Endothelial cell (in vitro differentiated cells): ENCODE results near the gene TUBG1. TPM values are rescaled to one million over a fixed set of nuclear protein-coding genes. Genes with fewer than 3 reads are reported as not detected.
A peak's percentile ranks its signal among the peaks of the same experiment; 100 is the strongest.

ENCODE experiments used
- DNase-seq: peaks from one replicate; pipeline ENCODE4 v3.0.0; 2021; ENCODE audit warnings: low spot score
- H3K27ac Mint-ChIP-seq: one replicate; pipeline ENCODE4 v1.8.0; 2021; ENCODE audit warnings: mixed read lengths, inconsistent platforms; ENCODE audit not compliant: unreplicated experiment
- H3K27me3 Mint-ChIP-seq: one replicate; pipeline ENCODE4 v1.8.0; 2021; ENCODE audit warnings: mild to moderate bottlenecking, moderate library complexity, mixed read lengths, inconsistent platforms; ENCODE audit not compliant: unreplicated experiment
- H3K36me3 Mint-ChIP-seq: one replicate; pipeline ENCODE4 v1.8.0; 2021; ENCODE audit warnings: mild to moderate bottlenecking, low read depth, mixed read lengths, inconsistent platforms; ENCODE audit not compliant: unreplicated experiment
- H3K4me1 Mint-ChIP-seq: one replicate; pipeline ENCODE4 v1.8.0; 2021; ENCODE audit warnings: mild to moderate bottlenecking, mixed read lengths, inconsistent platforms; ENCODE audit not compliant: unreplicated experiment
- H3K4me3 Mint-ChIP-seq: one replicate; pipeline ENCODE4 v1.8.0; 2021; ENCODE audit warnings: mild to moderate bottlenecking, mixed read lengths, inconsistent platforms; ENCODE audit not compliant: unreplicated experiment
- H3K9me3 Mint-ChIP-seq: one replicate; pipeline ENCODE4 v1.8.0; 2021; ENCODE audit warnings: mixed read lengths, inconsistent platforms; ENCODE audit not compliant: unreplicated experiment
- total RNA-seq: library from RNA; stranded (reverse); fragmentation: NEBNext Ultra II Directional; extraction: Animal tissue kit (Norgen Biotek cat#: 25700); gene quantifications from one replicate; pipeline ENCODE4 v1.2.1, GENCODE V29; 2021; ENCODE audit not compliant: unreplicated experiment
- TF ChIP-seq, protein P1 (sequence below): fragments of 200-600 bp; sonication (generic); IDR thresholded peaks from one replicate; pipeline ENCODE4 v1.5.0; 2021; ENCODE audit warnings: antibody characterized with exemption; ENCODE audit not compliant: unreplicated experiment

TUBG1 gene
- total RNA-seq, 1 donor from 2014 or later: 54.5 TPM

DNA sequence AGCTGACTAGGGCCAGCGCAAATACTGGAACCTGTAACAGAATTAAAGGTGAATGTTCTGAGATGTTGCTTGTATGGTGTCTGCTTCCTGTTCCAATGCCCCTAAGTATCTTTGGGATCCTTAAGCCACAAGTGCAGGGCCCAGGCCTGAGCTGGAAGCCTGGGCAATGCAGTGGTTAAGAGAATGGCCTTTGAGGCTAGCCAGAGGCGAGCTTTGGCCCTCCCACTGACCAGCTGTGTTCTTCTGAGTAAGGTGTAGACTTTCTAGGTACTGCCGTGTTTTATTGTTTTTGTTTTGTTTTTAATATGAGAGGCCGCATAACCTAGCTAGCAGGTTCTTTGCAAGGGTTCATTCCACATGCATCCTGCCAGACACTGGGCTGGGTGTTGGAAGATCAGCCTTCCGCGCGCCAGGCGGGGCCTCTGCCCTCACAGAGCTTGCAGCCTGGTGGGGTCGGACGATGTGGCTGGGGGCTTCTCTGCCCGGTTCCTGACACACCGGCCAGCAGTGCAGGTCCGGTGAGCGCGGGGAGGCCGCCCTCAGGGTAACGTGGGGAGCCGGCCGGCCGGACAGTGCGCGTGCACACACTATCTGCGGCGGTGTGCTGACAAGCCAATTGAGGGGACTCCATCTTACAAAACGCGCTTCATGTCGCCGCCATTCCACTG lies 43.1 kb upstream of the TUBG1 start:
- TF ChIP-seq, protein P1, sequence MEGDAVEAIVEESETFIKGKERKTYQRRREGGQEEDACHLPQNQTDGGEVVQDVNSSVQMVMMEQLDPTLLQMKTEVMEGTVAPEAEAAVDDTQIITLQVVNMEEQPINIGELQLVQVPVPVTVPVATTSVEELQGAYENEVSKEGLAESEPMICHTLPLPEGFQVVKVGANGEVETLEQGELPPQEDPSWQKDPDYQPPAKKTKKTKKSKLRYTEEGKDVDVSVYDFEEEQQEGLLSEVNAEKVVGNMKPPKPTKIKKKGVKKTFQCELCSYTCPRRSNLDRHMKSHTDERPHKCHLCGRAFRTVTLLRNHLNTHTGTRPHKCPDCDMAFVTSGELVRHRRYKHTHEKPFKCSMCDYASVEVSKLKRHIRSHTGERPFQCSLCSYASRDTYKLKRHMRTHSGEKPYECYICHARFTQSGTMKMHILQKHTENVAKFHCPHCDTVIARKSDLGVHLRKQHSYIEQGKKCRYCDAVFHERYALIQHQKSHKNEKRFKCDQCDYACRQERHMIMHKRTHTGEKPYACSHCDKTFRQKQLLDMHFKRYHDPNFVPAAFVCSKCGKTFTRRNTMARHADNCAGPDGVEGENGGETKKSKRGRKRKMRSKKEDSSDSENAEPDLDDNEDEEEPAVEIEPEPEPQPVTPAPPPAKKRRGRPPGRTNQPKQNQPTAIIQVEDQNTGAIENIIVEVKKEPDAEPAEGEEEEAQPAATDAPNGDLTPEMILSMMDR: no peak
- Mint-ChIP-seq H3K27me3 (peaks cover 11% of the 10 kb centered on the region), H3K9me3 (no peaks in the 10 kb centered on the region), H3K4me3 (peak overlapping the region; percentile 96), H3K4me1 (peaks cover 28% of the 10 kb centered on the region), H3K27ac (peak overlapping the region; percentile 24), H3K36me3 (peaks cover 24% of the 10 kb centered on the region)
- DNase-seq: no peak

DNA sequence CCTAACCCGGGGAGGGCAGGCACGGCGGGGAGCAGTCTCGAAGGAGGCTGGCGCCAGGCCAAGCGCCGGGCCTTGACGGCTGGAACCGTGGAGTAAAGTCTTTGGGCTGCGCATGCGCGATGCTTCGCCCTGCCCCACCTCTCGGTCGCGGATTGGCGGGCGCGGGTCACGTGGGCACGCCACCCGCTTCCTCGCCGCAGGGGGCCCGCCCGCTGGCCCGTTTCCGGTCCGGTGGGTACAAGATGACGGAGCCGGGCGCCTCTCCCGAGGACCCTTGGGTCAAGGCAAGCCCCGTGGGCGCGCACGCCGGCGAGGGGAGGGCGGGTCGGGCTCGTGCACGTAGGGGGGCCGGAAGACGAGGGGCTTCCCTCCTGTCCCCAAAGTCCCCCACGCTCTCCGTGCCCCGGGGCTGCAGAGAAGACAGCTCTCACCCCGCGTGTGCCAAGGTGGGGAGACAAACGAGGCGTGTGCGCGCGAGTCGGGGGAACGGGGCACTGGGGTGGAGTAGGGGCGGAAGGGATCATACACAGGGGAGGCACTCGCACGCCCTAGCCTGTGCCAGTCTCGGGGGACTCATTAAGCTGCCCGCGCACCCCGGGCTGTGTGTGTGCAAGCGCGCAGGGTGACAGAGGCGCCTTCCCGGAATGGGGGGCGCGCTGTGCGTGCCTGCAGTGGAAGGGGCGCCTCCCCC lies 42.5 kb upstream of the TUBG1 start, which contains the start of gene MLX:
Gene MLX (plus strand): TSS at position 218 of the 691 bp plus-strand sequence. CDS start 25 bp downstream, at position 243.
- Mint-ChIP-seq H3K27ac (peak within 1 kb of the TSS; percentile 91), H3K36me3 (peaks cover 30% of the 10 kb centered on the region), H3K4me3 (peak within 1 kb of the TSS; percentile 96), H3K4me1 (peaks cover 25% of the 10 kb centered on the region), H3K27me3 (peaks cover 9% of the 10 kb centered on the region), H3K9me3 (no peaks in the 10 kb centered on the region)
- TF ChIP-seq, protein P1: no peak
- DNase-seq: peak; percentile 90

DNA sequence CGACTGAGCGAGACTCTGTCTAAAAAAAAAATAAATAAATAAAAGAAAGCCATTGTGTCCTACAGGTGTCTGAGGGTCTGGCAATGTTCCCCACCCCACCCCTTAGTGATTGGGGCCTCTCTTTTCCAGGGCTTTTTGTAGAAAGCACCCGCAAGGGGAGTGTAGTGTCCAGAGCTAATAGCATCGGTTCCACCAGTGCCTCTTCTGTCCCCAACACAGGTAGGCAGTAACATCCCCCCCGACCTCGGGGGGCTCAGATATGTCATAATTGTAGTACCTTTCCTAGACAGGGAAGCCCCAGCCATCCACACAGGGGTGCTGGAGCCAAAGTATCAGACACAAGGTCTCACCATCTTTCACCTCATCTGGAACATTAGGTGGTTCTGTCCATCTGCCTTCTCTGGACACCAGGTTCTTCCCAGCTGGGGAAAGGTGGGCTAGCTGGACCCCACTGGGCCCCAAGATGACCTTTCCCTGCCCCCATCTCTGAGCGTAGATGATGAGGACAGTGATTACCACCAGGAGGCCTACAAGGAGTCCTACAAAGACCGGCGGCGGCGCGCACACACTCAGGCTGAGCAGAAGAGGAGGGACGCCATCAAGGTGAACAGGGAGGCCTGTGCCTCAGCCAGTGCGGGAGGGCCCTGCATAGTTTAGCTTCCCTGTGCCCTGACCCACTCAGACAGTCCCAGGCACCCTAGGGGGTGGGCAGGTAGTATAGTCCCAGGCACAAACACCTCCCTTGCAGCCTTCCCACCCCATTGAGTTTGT lies 41.0 kb upstream of the TUBG1 start:
- H3K27ac Mint-ChIP-seq: no peak overlapping the region
- peaks cover 35% of the 10 kb centered on the region for H3K36me3 Mint-ChIP-seq

DNA sequence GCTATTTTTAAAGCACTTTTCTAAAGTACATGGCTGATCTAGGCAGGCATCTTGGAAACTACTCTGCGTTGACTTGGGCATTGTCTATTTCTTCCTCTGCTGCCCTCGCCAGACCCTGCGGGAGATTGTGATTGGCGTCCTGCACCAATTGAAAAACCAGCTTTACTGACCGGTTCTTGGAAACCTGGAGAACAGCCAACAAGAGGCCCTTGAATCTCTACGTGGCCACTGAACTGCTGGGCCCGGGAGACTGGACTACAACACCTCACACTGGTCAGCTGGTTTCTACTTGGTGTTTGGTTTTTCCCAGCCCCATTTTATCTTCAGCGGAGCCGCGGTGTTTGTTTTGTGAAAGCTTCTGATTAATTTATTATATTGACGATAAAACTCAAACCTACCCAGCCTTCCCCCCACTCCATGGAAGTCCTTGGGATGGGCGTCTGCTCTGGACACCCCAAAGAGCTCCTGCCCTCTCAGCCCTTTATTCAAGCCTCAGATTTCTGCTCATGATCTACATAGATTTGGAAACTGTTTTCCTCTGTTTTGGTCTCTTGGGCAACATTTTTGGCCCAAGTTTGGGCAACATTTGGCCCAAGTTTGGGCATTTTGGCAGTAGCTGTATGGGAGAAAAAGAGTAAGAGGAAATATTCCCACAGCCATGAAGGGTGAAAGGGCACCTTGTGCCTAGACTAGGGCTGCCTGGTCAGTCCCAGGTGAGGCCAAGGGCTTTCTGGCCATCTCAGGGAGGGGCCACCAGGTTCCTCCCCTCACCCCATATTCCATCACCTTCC lies 37.9 kb upstream of the TUBG1 start:
- TF ChIP-seq, protein P1: no peak
- Mint-ChIP-seq H3K27ac (peak overlapping the region; percentile 18), H3K4me1 (peaks cover 26% of the 10 kb centered on the region), H3K36me3 (peaks cover 43% of the 10 kb centered on the region), H3K9me3 (no peaks in the 10 kb centered on the region), H3K4me3 (peak overlapping the region; percentile 74), H3K27me3 (peaks cover 8% of the 10 kb centered on the region)
- no peak for DNase-seq

More for the DNA sequence above, 41.0 kb upstream of the TUBG1 start:
- no peak for DNase-seq
- Mint-ChIP-seq H3K4me1 (peaks cover 21% of the 10 kb centered on the region), H3K9me3 (no peaks in the 10 kb centered on the region), H3K27me3 (peaks cover 7% of the 10 kb centered on the region), H3K4me3 (peak overlapping the region; percentile 7)
- TF ChIP-seq, protein P1: no peak
